WTC11 (cell line): ENCODE measurements around the gene TRABD. TPM values are rescaled to one million over a fixed set of nuclear protein-coding genes. Genes with fewer than 3 reads are reported as not detected.

Source experiments
- ATAC-seq: fragments of 200-7000 bp; cut with Tn5 transposase; 2 replicates; pipeline ENCODE4 v1.10.0; 2021; ENCODE audit warnings: mild to moderate bottlenecking, moderate library complexity
- CTCF ChIA-PET: fragments of 300-600 bp; sonication (Branson Sonifier 250); formaldehyde crosslinking; loops from one replicate; lab custom pipeline; 2021; ENCODE audit warnings: antibody characterized with exemption; lab: Charles Lee
- POLR2A ChIA-PET: fragments of 350-600 bp; sonication (Branson Sonifier 250); formaldehyde crosslinking; loops from one replicate; lab custom pipeline; 2021; ENCODE audit warnings: antibody characterized with exemption; lab: Charles Lee
- DNase-seq: peaks from one replicate; pipeline ENCODE4 v3.0.0; 2021; ENCODE audit warnings: low spot score
- H3K27ac Mint-ChIP-seq: 2 replicates; pipeline ENCODE4 v1.8.0; 2021; ENCODE audit warnings: mixed read lengths
- H3K27me3 Mint-ChIP-seq: 2 replicates; pipeline ENCODE4 v1.8.0; 2021; ENCODE audit warnings: low read depth, mild to moderate bottlenecking, moderate library complexity, mixed read lengths
- H3K36me3 Mint-ChIP-seq: 2 replicates; pipeline ENCODE4 v1.8.0; 2021; ENCODE audit warnings: mixed read lengths
- H3K4me1 Mint-ChIP-seq: 2 replicates; pipeline ENCODE4 v1.8.0; 2022; ENCODE audit warnings: mixed read lengths
- H3K4me3 Mint-ChIP-seq: 2 replicates; pipeline ENCODE4 v1.8.0; 2021; ENCODE audit warnings: mild to moderate bottlenecking, moderate library complexity, mixed read lengths
- H3K9me3 Mint-ChIP-seq: 2 replicates; pipeline ENCODE4 v1.8.0; 2021; ENCODE audit warnings: mixed read lengths
- GTF2I ChIP-seq: fragments of 250-450 bp; sonication (Bioruptor Pico); conservative IDR thresholded peaks from 2 replicates; pipeline ENCODE4 v1.4.0; 2021; ENCODE audit warnings: mild to moderate bottlenecking
- JAZF1 ChIP-seq: fragments of 250-450 bp; sonication (Bioruptor Pico); IDR thresholded peaks from 2 replicates; pipeline ENCODE4 v1.9.0; 2021; ENCODE audit warnings: moderate library complexity, mild to moderate bottlenecking, inconsistent platforms
- MYBL2 ChIP-seq: sonication (generic); formaldehyde crosslinking; IDR thresholded peaks from 2 replicates; pipeline ENCODE4 v1.8.1; 2023; ENCODE audit warnings: mild to moderate bottlenecking, moderate library complexity, missing genetic modification reagents
- NFYB ChIP-seq: sonication (generic); formaldehyde crosslinking; conservative IDR thresholded peaks from 2 replicates; pipeline ENCODE4 v1.8.0; 2022; ENCODE audit warnings: low read depth, missing genetic modification reagents
- NR1H2 ChIP-seq: sonication (generic); formaldehyde crosslinking; IDR thresholded peaks from 2 replicates; pipeline ENCODE4 v1.9.0; 2021; ENCODE audit warnings: mild to moderate bottlenecking, moderate library complexity, missing genetic modification reagents
- NR3C1 ChIP-seq: sonication (generic); formaldehyde crosslinking; conservative IDR thresholded peaks from 2 replicates; pipeline ENCODE4 v1.8.1; 2023; ENCODE audit warnings: low read depth, mild to moderate bottlenecking, missing genetic modification reagents
- SMAD4 ChIP-seq: sonication (generic); formaldehyde crosslinking; IDR thresholded peaks from 2 replicates; pipeline ENCODE4 v1.8.0; 2022; ENCODE audit warnings: mild to moderate bottlenecking, missing genetic modification reagents
- ZBTB21 ChIP-seq: sonication (generic); formaldehyde crosslinking; IDR thresholded peaks from 2 replicates; pipeline ENCODE4 v1.8.1; 2023; ENCODE audit warnings: mild to moderate bottlenecking, missing genetic modification reagents, borderline replicate concordance
- ZNF423 ChIP-seq: fragments of 250-450 bp; sonication (Bioruptor Pico); IDR thresholded peaks from 2 replicates; pipeline ENCODE4 v2.1.2; 2022; ENCODE audit warnings: mild to moderate bottlenecking, moderate library complexity
- total RNA-seq: library from RNA; stranded (reverse); gene quantifications from 3 replicates; pipeline ENCODE4 v1.2.3, GENCODE V29; 2021
- TF ChIP-seq, protein P1 (sequence below): sonication (generic); formaldehyde crosslinking; IDR thresholded peaks from 2 replicates; pipeline ENCODE4 v1.8.0; 2022; ENCODE audit warnings: mild to moderate bottlenecking, missing genetic modification reagents
- TF ChIP-seq, protein P2 (sequence below): sonication (generic); formaldehyde crosslinking; IDR thresholded peaks from 2 replicates; pipeline ENCODE4 v1.8.0; 2022; ENCODE audit warnings: mild to moderate bottlenecking, missing genetic modification reagents
- TF ChIP-seq, protein P3 (sequence below): sonication (generic); formaldehyde crosslinking; IDR thresholded peaks from 2 replicates; pipeline ENCODE4 v1.8.1; 2023; ENCODE audit warnings: mild to moderate bottlenecking, missing genetic modification reagents, moderate library complexity
- TF ChIP-seq, protein P4 (sequence below): sonication (generic); formaldehyde crosslinking; conservative IDR thresholded peaks from 2 replicates; pipeline ENCODE4 v1.8.1; 2022; ENCODE audit warnings: mild to moderate bottlenecking, missing genetic modification reagents
- TF ChIP-seq, protein P5 (sequence below): sonication (generic); formaldehyde crosslinking; IDR thresholded peaks from 2 replicates; pipeline ENCODE4 v1.8.1; 2023; ENCODE audit warnings: mild to moderate bottlenecking, missing genetic modification reagents
- TF ChIP-seq, protein P6 (sequence below): fragments of 250-450 bp; sonication (Bioruptor Pico); IDR thresholded peaks from 2 replicates; pipeline ENCODE4 v1.9.0; 2021; ENCODE audit warnings: mild to moderate bottlenecking
- TF ChIP-seq, protein P7 (sequence below): sonication (generic); formaldehyde crosslinking; IDR thresholded peaks from 2 replicates; pipeline ENCODE4 v1.8.0; 2023; ENCODE audit warnings: mild to moderate bottlenecking, missing genetic modification reagents

The TRABD gene
- total RNA-seq, 1 experiment from 2014 or later: 90.4 TPM

DNA sequence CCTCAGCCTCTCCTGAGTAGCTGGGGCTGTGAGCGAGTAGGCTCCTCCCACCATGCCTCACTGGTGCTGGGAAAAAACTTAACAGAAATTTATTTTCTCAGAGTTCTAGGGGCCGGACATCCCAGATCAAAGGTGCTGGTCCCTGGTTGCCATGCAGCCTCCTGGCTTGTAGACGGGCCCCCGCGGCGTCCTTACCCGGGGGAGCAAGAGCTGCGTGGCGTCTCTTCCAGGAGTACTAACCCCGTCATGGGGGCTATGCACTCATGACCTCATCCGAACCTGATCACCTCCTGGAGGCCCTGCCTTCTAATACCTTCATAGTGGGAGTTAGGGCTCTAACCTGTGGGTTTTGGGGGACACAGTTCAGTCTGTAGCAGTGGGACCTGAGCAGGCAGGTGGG lies 2.6 kb downstream of the TRABD start:
- Mint-ChIP-seq H3K9me3 (no peaks in the 10 kb centered on the region), H3K4me3 (no peak overlapping the region), H3K27me3 (no peaks in the 10 kb centered on the region; the same call in 1 of the 2 replicates), H3K4me1 (peaks cover 19% of the 10 kb centered on the region), H3K27ac (no peak overlapping the region), H3K36me3 (no peaks in the 10 kb centered on the region; the same call in 1 of the 2 replicates)
- no peak for DNase-seq
- ATAC-seq: no peak
- TF ChIP-seq SMAD4 (CRISPR knock-in tag) (no peak), NR1H2 (CRISPR knock-in tag) (no peak), NFYB (CRISPR knock-in tag) (no peak)
- TF ChIP-seq, protein P1, sequence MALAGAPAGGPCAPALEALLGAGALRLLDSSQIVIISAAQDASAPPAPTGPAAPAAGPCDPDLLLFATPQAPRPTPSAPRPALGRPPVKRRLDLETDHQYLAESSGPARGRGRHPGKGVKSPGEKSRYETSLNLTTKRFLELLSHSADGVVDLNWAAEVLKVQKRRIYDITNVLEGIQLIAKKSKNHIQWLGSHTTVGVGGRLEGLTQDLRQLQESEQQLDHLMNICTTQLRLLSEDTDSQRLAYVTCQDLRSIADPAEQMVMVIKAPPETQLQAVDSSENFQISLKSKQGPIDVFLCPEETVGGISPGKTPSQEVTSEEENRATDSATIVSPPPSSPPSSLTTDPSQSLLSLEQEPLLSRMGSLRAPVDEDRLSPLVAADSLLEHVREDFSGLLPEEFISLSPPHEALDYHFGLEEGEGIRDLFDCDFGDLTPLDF (CRISPR knock-in tag): no peak
- TF ChIP-seq, protein P2, sequence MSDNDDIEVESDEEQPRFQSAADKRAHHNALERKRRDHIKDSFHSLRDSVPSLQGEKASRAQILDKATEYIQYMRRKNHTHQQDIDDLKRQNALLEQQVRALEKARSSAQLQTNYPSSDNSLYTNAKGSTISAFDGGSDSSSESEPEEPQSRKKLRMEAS (CRISPR knock-in tag): no peak
- POLR2A ChIA-PET: no interaction called here
- CTCF ChIA-PET: no interaction called here

DNA sequence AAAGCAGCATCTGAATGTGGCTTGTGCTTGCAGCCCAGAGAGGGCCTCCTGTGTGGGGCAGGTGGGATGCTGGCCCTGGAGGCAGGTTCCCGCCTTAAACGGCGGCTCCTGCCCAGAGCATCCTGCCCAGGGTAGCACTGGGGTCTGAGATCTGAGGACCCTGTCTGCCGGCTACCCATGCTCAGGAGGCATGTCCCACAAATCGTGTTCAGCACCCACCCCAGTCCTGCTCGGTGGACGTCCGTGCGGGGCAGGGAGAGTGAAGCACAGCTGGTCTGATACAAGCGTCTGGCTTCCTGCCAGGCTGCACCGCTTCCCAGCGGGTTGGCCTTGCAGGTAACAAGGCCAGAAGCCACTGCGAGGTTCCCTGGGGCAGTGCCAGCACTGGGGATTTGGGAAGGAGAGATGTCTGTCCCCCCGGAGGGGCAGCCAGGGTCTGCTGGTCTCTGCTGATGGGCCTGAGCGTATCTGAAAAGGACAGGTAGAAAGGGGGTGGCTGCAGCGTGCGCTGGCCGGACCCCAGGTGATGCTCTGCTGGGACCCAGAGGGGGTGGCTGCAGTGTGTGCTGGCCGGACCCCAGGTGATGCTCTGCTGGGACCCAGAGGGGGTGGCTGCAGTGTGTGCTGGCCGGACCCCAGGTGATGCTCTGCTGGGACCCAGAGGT lies 3.6 kb downstream of the TRABD start:
- no peaks in the 10 kb centered on the region; the same call in 1 of the 2 replicates for H3K36me3 Mint-ChIP-seq
- H3K27ac Mint-ChIP-seq: no peak overlapping the region
- DNase-seq: no peak
- H3K4me3 Mint-ChIP-seq: no peak overlapping the region
- no peaks in the 10 kb centered on the region for H3K9me3 Mint-ChIP-seq
- ChIA-PET POLR2A (interaction anchor here (1.3 kb wide), 1 partner anchor 17 kb away, joined by 3 read pairs; no protein-coding TSS in a partner anchor), CTCF (interaction anchor here (1.0 to 2.3 kb wide), 9 partner anchors 8 to 159 kb away, joined by 3 to 14 read pairs (median 4); partner anchors contain the start of gene PANX2)
- TF ChIP-seq, protein P3, sequence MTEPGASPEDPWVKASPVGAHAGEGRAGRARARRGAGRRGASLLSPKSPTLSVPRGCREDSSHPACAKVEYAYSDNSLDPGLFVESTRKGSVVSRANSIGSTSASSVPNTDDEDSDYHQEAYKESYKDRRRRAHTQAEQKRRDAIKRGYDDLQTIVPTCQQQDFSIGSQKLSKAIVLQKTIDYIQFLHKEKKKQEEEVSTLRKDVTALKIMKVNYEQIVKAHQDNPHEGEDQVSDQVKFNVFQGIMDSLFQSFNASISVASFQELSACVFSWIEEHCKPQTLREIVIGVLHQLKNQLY (CRISPR knock-in tag): no peak
- TF ChIP-seq NR3C1 (CRISPR knock-in tag): no peak
- TF ChIP-seq, protein P4, sequence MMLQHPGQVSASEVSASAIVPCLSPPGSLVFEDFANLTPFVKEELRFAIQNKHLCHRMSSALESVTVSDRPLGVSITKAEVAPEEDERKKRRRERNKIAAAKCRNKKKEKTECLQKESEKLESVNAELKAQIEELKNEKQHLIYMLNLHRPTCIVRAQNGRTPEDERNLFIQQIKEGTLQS (CRISPR knock-in tag): no peak
- TF ChIP-seq GTF2I (CRISPR knock-in tag): no peak
- TF ChIP-seq, protein P5, sequence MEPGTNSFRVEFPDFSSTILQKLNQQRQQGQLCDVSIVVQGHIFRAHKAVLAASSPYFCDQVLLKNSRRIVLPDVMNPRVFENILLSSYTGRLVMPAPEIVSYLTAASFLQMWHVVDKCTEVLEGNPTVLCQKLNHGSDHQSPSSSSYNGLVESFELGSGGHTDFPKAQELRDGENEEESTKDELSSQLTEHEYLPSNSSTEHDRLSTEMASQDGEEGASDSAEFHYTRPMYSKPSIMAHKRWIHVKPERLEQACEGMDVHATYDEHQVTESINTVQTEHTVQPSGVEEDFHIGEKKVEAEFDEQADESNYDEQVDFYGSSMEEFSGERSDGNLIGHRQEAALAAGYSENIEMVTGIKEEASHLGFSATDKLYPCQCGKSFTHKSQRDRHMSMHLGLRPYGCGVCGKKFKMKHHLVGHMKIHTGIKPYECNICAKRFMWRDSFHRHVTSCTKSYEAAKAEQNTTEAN (CRISPR knock-in tag): no peak
- TF ChIP-seq MYBL2: no peak
- no peak for TF ChIP-seq ZBTB21
- TF ChIP-seq JAZF1 (CRISPR knock-in tag): no peak
- TF ChIP-seq, protein P6, sequence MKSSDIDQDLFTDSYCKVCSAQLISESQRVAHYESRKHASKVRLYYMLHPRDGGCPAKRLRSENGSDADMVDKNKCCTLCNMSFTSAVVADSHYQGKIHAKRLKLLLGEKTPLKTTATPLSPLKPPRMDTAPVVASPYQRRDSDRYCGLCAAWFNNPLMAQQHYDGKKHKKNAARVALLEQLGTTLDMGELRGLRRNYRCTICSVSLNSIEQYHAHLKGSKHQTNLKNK: no peak
- no peak for TF ChIP-seq ZNF423 (CRISPR knock-in tag)
- TF ChIP-seq, protein P7, sequence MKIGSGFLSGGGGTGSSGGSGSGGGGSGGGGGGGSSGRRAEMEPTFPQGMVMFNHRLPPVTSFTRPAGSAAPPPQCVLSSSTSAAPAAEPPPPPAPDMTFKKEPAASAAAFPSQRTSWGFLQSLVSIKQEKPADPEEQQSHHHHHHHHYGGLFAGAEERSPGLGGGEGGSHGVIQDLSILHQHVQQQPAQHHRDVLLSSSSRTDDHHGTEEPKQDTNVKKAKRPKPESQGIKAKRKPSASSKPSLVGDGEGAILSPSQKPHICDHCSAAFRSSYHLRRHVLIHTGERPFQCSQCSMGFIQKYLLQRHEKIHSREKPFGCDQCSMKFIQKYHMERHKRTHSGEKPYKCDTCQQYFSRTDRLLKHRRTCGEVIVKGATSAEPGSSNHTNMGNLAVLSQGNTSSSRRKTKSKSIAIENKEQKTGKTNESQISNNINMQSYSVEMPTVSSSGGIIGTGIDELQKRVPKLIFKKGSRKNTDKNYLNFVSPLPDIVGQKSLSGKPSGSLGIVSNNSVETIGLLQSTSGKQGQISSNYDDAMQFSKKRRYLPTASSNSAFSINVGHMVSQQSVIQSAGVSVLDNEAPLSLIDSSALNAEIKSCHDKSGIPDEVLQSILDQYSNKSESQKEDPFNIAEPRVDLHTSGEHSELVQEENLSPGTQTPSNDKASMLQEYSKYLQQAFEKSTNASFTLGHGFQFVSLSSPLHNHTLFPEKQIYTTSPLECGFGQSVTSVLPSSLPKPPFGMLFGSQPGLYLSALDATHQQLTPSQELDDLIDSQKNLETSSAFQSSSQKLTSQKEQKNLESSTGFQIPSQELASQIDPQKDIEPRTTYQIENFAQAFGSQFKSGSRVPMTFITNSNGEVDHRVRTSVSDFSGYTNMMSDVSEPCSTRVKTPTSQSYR (CRISPR knock-in tag): no peak
- peaks cover 16% of the 10 kb centered on the region for H3K4me1 Mint-ChIP-seq
- H3K27me3 Mint-ChIP-seq: no peaks in the 10 kb centered on the region; the same call in 1 of the 2 replicates
- no peak for ATAC-seq
